ENCODE measurements around the gene RNF34. TPM values are rescaled to one million over a fixed set of nuclear protein-coding genes. Genes with fewer than 3 reads are reported as not detected.

The RNF34 gene
- total RNA-seq, 1 experiment from 2014 or later: 79.5 TPM

GRCh38 chr12:121443193-121443870, 43.4 kb downstream of the RNF34 start:
- Mint-ChIP-seq H3K36me3 (ENCODE audit: insufficient read depth, unreplicated experiment) (peaks cover 49% of the 10 kb centered on the region), H3K9me3 (ENCODE audit: low read depth, unreplicated experiment) (no peaks in the 10 kb centered on the region), H3K4me1 (ENCODE audit: low read depth, unreplicated experiment) (no peaks in the 10 kb centered on the region), H3K27me3 (ENCODE audit: unreplicated experiment) (no peaks in the 10 kb centered on the region), H3K27ac (ENCODE audit: unreplicated experiment) (no peak overlapping the region), H3K4me3 (ENCODE audit: low read depth, unreplicated experiment) (no peak overlapping the region)
- peak; percentile 69 for TF ChIP-seq CTCF (IDR thresholded peaks at IDR 0.05; ENCODE audit: unreplicated experiment)
- intact Hi-C loops (cut with micrococcal nuclease; ENCODE audit: unreplicated experiment): loop anchor here (2.0 kb wide), 1 partner anchor 109 kb away; no protein-coding TSS in a partner anchor
- peak; percentile 94 for DNase-seq
- CTCF ChIA-PET: interaction anchor here (0.6 to 1.5 kb wide), 12 partner anchors 10 to 1944 kb away, joined by 3 to 15 read pairs (median 3); no protein-coding TSS in a partner anchor
- no TSS peak for BruUV-seq (replicated peaks)

- no peaks in the 10 kb centered on the region for H3K27me3 Mint-ChIP-seq (ENCODE audit: unreplicated experiment)
- CTCF ChIA-PET: interaction anchor here (0.6 to 1.5 kb wide), 5 partner anchors 11 to 109 kb away, joined by 3 to 15 read pairs (median 3); no protein-coding TSS in a partner anchor
- BruUV-seq (replicated peaks): no TSS peak
- no peak overlapping the region for H3K4me3 Mint-ChIP-seq (ENCODE audit: low read depth, unreplicated experiment)
- H3K4me1 Mint-ChIP-seq (ENCODE audit: low read depth, unreplicated experiment): no peaks in the 10 kb centered on the region
- DNase-seq: no peak
- no peaks in the 10 kb centered on the region for H3K9me3 Mint-ChIP-seq (ENCODE audit: low read depth, unreplicated experiment)
- intact Hi-C loops (cut with micrococcal nuclease; ENCODE audit: unreplicated experiment): loop anchor here (2.0 kb wide), 1 partner anchor 109 kb away; no protein-coding TSS in a partner anchor
- H3K27ac Mint-ChIP-seq (ENCODE audit: unreplicated experiment): no peak overlapping the region
- peaks cover 45% of the 10 kb centered on the region for H3K36me3 Mint-ChIP-seq (ENCODE audit: insufficient read depth, unreplicated experiment)
- no peak for TF ChIP-seq CTCF (IDR thresholded peaks at IDR 0.05; ENCODE audit: unreplicated experiment)
These were observed 44.3 kb downstream of the RNF34 start for GRCh38 chr12:121443911-121444841.

GRCh38 chr12:121444842-121445202, 44.9 kb downstream of the RNF34 start:
- no peaks in the 10 kb centered on the region for H3K27me3 Mint-ChIP-seq (ENCODE audit: unreplicated experiment)
- intact Hi-C loops (cut with micrococcal nuclease; ENCODE audit: unreplicated experiment): no loop called here
- CTCF ChIA-PET: interaction anchor here (0.6 to 1.2 kb wide), 2 partner anchors 50 to 110 kb away, joined by 3 read pairs; no protein-coding TSS in a partner anchor
- H3K27ac Mint-ChIP-seq (ENCODE audit: unreplicated experiment): no peak overlapping the region
- no peak overlapping the region for H3K4me3 Mint-ChIP-seq (ENCODE audit: low read depth, unreplicated experiment)
- peaks cover 39% of the 10 kb centered on the region for H3K36me3 Mint-ChIP-seq (ENCODE audit: insufficient read depth, unreplicated experiment)
- no peak for DNase-seq
- H3K4me1 Mint-ChIP-seq (ENCODE audit: low read depth, unreplicated experiment): no peaks in the 10 kb centered on the region
- no peaks in the 10 kb centered on the region for H3K9me3 Mint-ChIP-seq (ENCODE audit: low read depth, unreplicated experiment)
- no TSS peak for BruUV-seq (replicated peaks)
- TF ChIP-seq CTCF (IDR thresholded peaks at IDR 0.05; ENCODE audit: unreplicated experiment): no peak

- no peaks in the 10 kb centered on the region for H3K4me1 Mint-ChIP-seq (ENCODE audit: low read depth, unreplicated experiment)
- no peak for TF ChIP-seq CTCF (IDR thresholded peaks at IDR 0.05; ENCODE audit: unreplicated experiment)
- DNase-seq: no peak
- peaks cover 20% of the 10 kb centered on the region for H3K36me3 Mint-ChIP-seq (ENCODE audit: insufficient read depth, unreplicated experiment)
- BruUV-seq (replicated peaks): no TSS peak
- intact Hi-C loops (cut with micrococcal nuclease; ENCODE audit: unreplicated experiment): no loop called here
- H3K27me3 Mint-ChIP-seq (ENCODE audit: unreplicated experiment): no peaks in the 10 kb centered on the region
- H3K27ac Mint-ChIP-seq (ENCODE audit: unreplicated experiment): no peak overlapping the region
- no peaks in the 10 kb centered on the region for H3K9me3 Mint-ChIP-seq (ENCODE audit: low read depth, unreplicated experiment)
- CTCF ChIA-PET: interaction anchor here (0.5 to 0.6 kb wide), 2 partner anchors 122 to 594 kb away, joined by 3 read pairs; no protein-coding TSS in a partner anchor
- H3K4me3 Mint-ChIP-seq (ENCODE audit: low read depth, unreplicated experiment): no peak overlapping the region
These were observed 46.8 kb downstream of the RNF34 start for GRCh38 chr12:121446750-121447149.

Measured in Calu3 (cell line).